Osteoblast (primary cell): ENCODE data around the gene TEX35. TPM values are rescaled to one million over a fixed set of nuclear protein-coding genes. Genes with fewer than 3 reads are reported as not detected.

Source experiments
- DNase-seq: peaks from one replicate; pipeline ENCODE4 v3.0.0; 2011; ENCODE audit warnings: low spot score, mixed read lengths; ENCODE audit not compliant: insufficient read length; ENCODE audit errors: missing footprints
- H2AFZ ChIP-seq: 2 replicates; pipeline ENCODE4 v1.6.0; 2011; ENCODE audit warnings: mild to moderate bottlenecking, low read length
- H3K27ac ChIP-seq: 2 replicates; pipeline ENCODE4 v1.5.1; 2011; ENCODE audit warnings: mild to moderate bottlenecking, low read depth, low read length, moderate library complexity
- H3K27me3 ChIP-seq: 2 replicates; pipeline ENCODE4 v1.6.0; 2012; ENCODE audit warnings: mild to moderate bottlenecking, control low read depth, inconsistent platforms, low read length, moderate library complexity; ENCODE audit not compliant: insufficient read depth
- H3K36me3 ChIP-seq: 2 replicates; pipeline ENCODE4 v1.5.1; 2011; ENCODE audit warnings: mild to moderate bottlenecking, low read length, control low read depth, moderate library complexity; ENCODE audit not compliant: insufficient read depth
- H3K4me1 ChIP-seq: 2 replicates; pipeline ENCODE4 v1.5.1; 2011; ENCODE audit warnings: mild to moderate bottlenecking, low read length, control low read depth, moderate library complexity; ENCODE audit not compliant: insufficient read depth
- H3K4me2 ChIP-seq: 2 replicates; pipeline ENCODE4 v1.6.0; 2011; ENCODE audit warnings: mild to moderate bottlenecking, low read length; ENCODE audit not compliant: insufficient read depth
- H3K4me3 ChIP-seq: fragments of 200-600 bp; sonication (generic); 3 replicates; pipeline ENCODE4 v1.5.1; 2012; ENCODE audit warnings: mild to moderate bottlenecking, low read length, inconsistent platforms; ENCODE audit not compliant: insufficient read depth
- H3K79me2 ChIP-seq: 2 replicates; pipeline ENCODE4 v1.6.0; 2012; ENCODE audit warnings: mild to moderate bottlenecking, low read length, control low read depth, inconsistent platforms; ENCODE audit not compliant: insufficient read depth
- H3K9me3 ChIP-seq: 2 replicates; pipeline ENCODE4 v1.5.1; 2011; ENCODE audit warnings: low read depth, low read length, control low read depth
- H4K20me1 ChIP-seq: 2 replicates; pipeline ENCODE4 v1.6.0; 2012; ENCODE audit warnings: mild to moderate bottlenecking, low read length, control low read depth; ENCODE audit not compliant: insufficient read depth
- small RNA-seq: library from RNA; depleted of rRNA; stranded (forward); fragments of <200 nt; gene quantifications from one replicate; pipeline ENCODE3, GENCODE V24; 2012
- total RNA-seq: library from RNA; depleted of rRNA; stranded (reverse); fragments of >200 nt; gene quantifications from 2 replicates; pipeline ENCODE4 v1.2.3, GENCODE V29; 2012
- TF ChIP-seq, protein P1 (sequence below): IDR thresholded peaks from 2 replicates; pipeline ENCODE4 v1.5.1; 2011; ENCODE audit warnings: mild to moderate bottlenecking, low read depth, low read length, moderate library complexity; ENCODE audit errors: extremely low read depth

Gene TEX35
- total RNA-seq, 1 donor, result not detected

DNA sequence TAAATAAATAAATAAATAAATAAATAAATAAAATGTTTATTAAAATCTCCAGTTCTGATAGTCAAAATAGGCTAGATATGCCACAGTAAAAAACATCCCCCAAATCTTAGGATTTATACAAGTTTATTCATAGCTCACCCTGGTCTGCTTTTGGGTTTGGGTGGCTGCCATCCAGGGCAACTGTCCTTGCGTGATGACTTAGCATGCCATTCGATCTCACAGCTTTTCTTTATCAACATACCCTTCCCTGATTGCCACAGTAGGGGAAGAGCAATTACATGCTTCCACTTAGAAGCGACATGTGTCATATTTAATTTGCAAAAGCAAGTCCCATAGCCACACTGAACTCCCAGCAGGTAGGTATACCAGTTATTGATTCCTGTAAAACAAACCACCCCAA lies 52.7 kb downstream of the TEX35 start:
- H3K9me3 ChIP-seq, result no peaks in the 10 kb centered on the region
- DNase-seq, result no peak
- no peaks in the 10 kb centered on the region for H3K4me1 ChIP-seq
- H3K79me2 ChIP-seq, result no peaks in the 10 kb centered on the region
- H2AFZ ChIP-seq, result no peak overlapping the region
- H3K36me3 ChIP-seq, result no peaks in the 10 kb centered on the region
- H3K4me2 ChIP-seq, result no peak overlapping the region
- H3K27ac ChIP-seq, result no peak overlapping the region
- no peak overlapping the region for H3K4me3 ChIP-seq
- H4K20me1 ChIP-seq, result no peaks in the 10 kb centered on the region
- no peaks in the 10 kb centered on the region for H3K27me3 ChIP-seq
- TF ChIP-seq, protein P1, sequence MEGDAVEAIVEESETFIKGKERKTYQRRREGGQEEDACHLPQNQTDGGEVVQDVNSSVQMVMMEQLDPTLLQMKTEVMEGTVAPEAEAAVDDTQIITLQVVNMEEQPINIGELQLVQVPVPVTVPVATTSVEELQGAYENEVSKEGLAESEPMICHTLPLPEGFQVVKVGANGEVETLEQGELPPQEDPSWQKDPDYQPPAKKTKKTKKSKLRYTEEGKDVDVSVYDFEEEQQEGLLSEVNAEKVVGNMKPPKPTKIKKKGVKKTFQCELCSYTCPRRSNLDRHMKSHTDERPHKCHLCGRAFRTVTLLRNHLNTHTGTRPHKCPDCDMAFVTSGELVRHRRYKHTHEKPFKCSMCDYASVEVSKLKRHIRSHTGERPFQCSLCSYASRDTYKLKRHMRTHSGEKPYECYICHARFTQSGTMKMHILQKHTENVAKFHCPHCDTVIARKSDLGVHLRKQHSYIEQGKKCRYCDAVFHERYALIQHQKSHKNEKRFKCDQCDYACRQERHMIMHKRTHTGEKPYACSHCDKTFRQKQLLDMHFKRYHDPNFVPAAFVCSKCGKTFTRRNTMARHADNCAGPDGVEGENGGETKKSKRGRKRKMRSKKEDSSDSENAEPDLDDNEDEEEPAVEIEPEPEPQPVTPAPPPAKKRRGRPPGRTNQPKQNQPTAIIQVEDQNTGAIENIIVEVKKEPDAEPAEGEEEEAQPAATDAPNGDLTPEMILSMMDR, result no peak

DNA sequence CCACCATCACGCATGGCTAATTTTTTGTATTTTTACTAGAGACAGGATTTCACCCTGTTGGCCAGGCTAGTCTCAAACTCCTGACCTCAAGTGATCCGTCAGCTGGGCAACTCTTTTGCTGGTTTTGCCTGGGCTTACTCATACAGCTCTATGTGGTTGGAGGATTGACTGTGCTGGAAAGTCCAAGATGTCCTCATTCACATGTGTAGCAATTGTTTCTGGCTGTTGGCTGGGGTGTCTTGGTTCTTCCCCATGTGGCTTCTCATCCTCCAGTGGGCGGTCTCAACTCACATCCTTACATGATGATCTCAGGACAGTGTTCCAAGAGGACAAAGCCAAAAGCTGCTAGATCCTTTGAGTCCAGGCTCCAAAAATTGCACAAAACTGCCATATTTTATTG lies 53.3 kb downstream of the TEX35 start:
- Histone ChIP-seq H3K27me3 (no peaks in the 10 kb centered on the region), H2AFZ (no peak overlapping the region), H3K27ac (no peak overlapping the region), H3K79me2 (no peaks in the 10 kb centered on the region), H3K4me3 (no peak overlapping the region), H3K4me1 (no peaks in the 10 kb centered on the region), H3K4me2 (no peak overlapping the region), H3K36me3 (no peaks in the 10 kb centered on the region), H3K9me3 (no peaks in the 10 kb centered on the region), H4K20me1 (no peaks in the 10 kb centered on the region)
- TF ChIP-seq, protein P1, result no peak
- DNase-seq, result no peak

DNA sequence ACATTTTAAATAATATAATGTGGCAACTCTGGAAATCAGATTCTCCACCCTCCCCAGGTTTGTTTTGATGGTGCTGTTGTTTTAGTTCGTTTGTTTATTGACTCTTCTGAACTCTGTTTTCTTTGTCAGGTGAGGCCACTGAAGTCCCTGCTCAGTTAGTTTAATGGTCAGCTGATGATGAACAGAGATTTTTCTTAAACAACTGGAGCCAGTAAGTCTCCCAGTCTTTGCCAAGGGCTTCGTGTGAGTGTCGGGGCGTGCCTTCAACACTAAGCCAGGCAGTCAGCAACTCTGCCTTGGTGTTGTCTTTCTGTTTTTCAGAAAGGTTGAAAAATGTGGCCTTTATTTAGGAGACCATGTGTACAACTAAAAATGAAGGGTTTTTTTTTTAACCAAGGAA lies 58.9 kb downstream of the TEX35 start:
- no peak overlapping the region for H2AFZ ChIP-seq
- TF ChIP-seq, protein P1, result no peak
- no peaks in the 10 kb centered on the region for H3K36me3 ChIP-seq
- H3K9me3 ChIP-seq, result no peaks in the 10 kb centered on the region
- no peak for DNase-seq
- no peak overlapping the region for H3K4me2 ChIP-seq
- peaks cover 5% of the 10 kb centered on the region for H3K4me1 ChIP-seq
- no peaks in the 10 kb centered on the region for H4K20me1 ChIP-seq
- no peaks in the 10 kb centered on the region for H3K27me3 ChIP-seq
- H3K27ac ChIP-seq, result no peak overlapping the region
- no peaks in the 10 kb centered on the region for H3K79me2 ChIP-seq
- H3K4me3 ChIP-seq, result no peak overlapping the region

Small RNAs within 50 kb of the gene (small RNA-seq; reads per million reads assigned to genes)
- gene RF00017, result not detected
- gene RNA5SP69, result not detected

Other genes starting within 250 kb of the TEX35 start
- gene CLEC20A, start 16.1 kb upstream of the TEX35 start, total RNA-seq, result under 0.01 TPM in 1 of 2 replicates, not detected in the other
- gene RALGPS2, start 212.1 kb downstream of the TEX35 start, total RNA-seq, result 40.2 and 48.0 TPM in 2 replicates